GM12878 (cell line): Measurements from ENCODE around the gene WNT5B. TPM values are rescaled to one million over a fixed set of nuclear protein-coding genes. Genes with fewer than 3 reads are reported as not detected.

ENCODE experiments used
- ATF7 ChIP-seq: fragments of 450-650 bp; IDR thresholded peaks from 2 replicates; pipeline ENCODE4 v1.6.1; 2016; ENCODE audit warnings: low read depth, mild to moderate bottlenecking
- CBFB ChIP-seq: IDR thresholded peaks from 2 replicates; pipeline ENCODE4 v1.6.1; 2016; ENCODE audit warnings: antibody characterized with exemption, low read depth
- CREM ChIP-seq: IDR thresholded peaks from 2 replicates; pipeline ENCODE4 v1.6.1; 2014; ENCODE audit warnings: antibody characterized with exemption, low read depth
- EED ChIP-seq: sonication (generic); IDR thresholded peaks from 2 replicates; pipeline ENCODE4 v1.6.1; 2016; ENCODE audit warnings: antibody characterized with exemption, low read depth
- ESRRA ChIP-seq: IDR thresholded peaks from 2 replicates; pipeline ENCODE4 v1.6.1; 2012; ENCODE audit warnings: mild to moderate bottlenecking, low read length, improper control_type of control experiment
- HDGF ChIP-seq: fragments of 450-650 bp; IDR thresholded peaks from 2 replicates; pipeline ENCODE4 v1.6.1; 2016; ENCODE audit warnings: antibody characterized with exemption
- KDM1A ChIP-seq: fragments of 200-600 bp; sonication (generic); IDR thresholded peaks from 2 replicates; pipeline ENCODE4 v1.6.1; 2016; ENCODE audit warnings: borderline replicate concordance
- LARP7 ChIP-seq: fragments of 450-650 bp; IDR thresholded peaks from 2 replicates; pipeline ENCODE4 v1.6.1; 2017; ENCODE audit warnings: mild to moderate bottlenecking
- MEF2A ChIP-seq: IDR thresholded peaks from 2 replicates; pipeline ENCODE4 v1.6.1; 2011; ENCODE audit warnings: low read depth, mild to moderate bottlenecking, low read length, moderate library complexity; ENCODE audit not compliant: insufficient read depth
- MTA2 ChIP-seq: fragments of 450-650 bp; IDR thresholded peaks from 2 replicates; pipeline ENCODE4 v1.6.1; 2016; ENCODE audit warnings: low read depth, mild to moderate bottlenecking, moderate library complexity
- MTA3 ChIP-seq: IDR thresholded peaks from 2 replicates; pipeline ENCODE4 v1.6.1; 2012; ENCODE audit warnings: low read length, inconsistent platforms, borderline replicate concordance
- NBN ChIP-seq: fragments of 450-650 bp; IDR thresholded peaks from 2 replicates; pipeline ENCODE4 v1.6.1; 2016
- RELA ChIP-seq: fragments of 450-650 bp; IDR thresholded peaks from 2 replicates; pipeline ENCODE4 v1.8.0; 2014; ENCODE audit warnings: borderline replicate concordance; ENCODE audit not compliant: partially characterized antibody
- SIN3A ChIP-seq: IDR thresholded peaks from 2 replicates; pipeline ENCODE4 v1.6.1; 2012; ENCODE audit warnings: low read depth, low read length, improper control_type of control experiment
- SMARCA5 ChIP-seq: fragments of 450-650 bp; IDR thresholded peaks from 2 replicates; pipeline ENCODE4 v1.6.1; 2017; ENCODE audit warnings: mild to moderate bottlenecking
- SMC3 ChIP-seq: IDR thresholded peaks from 2 replicates; pipeline ENCODE4 v1.6.1; 2011; ENCODE audit warnings: low read length, improper control_type of control experiment, borderline replicate concordance
- TCF12 ChIP-seq: IDR thresholded peaks from 2 replicates; pipeline ENCODE4 v1.6.1; 2011; ENCODE audit warnings: low read depth, mild to moderate bottlenecking, low read length
- YBX1 ChIP-seq: fragments of 450-650 bp; IDR thresholded peaks from 2 replicates; pipeline ENCODE4 v1.6.1; 2016; ENCODE audit warnings: antibody characterized with exemption
- polyA plus RNA-seq, 11 experiments: library from polyadenylated mRNA; depleted of rRNA in 4 of 11; unstranded in 6 of 11; stranded (reverse) in 5 of 11; fragments of >200 nt; fragmentation: Nextera tagmentation in 4 of 11; fragmentation: Illumina TruSeq in 1 of 11; extraction: Ambion mirVana in 4 of 11; extraction: Trizol in 1 of 11; gene quantifications; 1 replicate in 1 of 11; 2 replicates in 10 of 11; pipeline versions ENCODE4 v1.2.1 to v1.2.3, GENCODE V29; 2011 to 2016; ENCODE audit warnings: inconsistent platforms in 2 of 11, missing spikeins in 2 of 11, low read depth in 1 of 11
- total RNA-seq, 4 experiments: library from RNA; depleted of rRNA in 3 of 4; stranded (reverse); fragments of >200 nt in 3 of 4; fragmentation: Illumina TruSeq in 1 of 4; extraction: Trizol in 1 of 4; gene quantifications; 2 replicates each; pipeline versions ENCODE4 v1.2.1 to v1.2.3, GENCODE V29; 2013 to 2021
- TF ChIP-seq, protein P1 (sequence below): fragments of 450-650 bp; IDR thresholded peaks from 2 replicates; pipeline ENCODE4 v1.6.1; 2016; ENCODE audit warnings: mild to moderate bottlenecking, moderate library complexity, borderline replicate concordance
- TF ChIP-seq, protein P2 (sequence below): fragments of 450-650 bp; IDR thresholded peaks from 2 replicates; pipeline ENCODE4 v1.6.1; 2017; ENCODE audit warnings: mild to moderate bottlenecking, low read depth, inconsistent platforms; ENCODE audit not compliant: poor library complexity, severe bottlenecking
- TF ChIP-seq, protein P3 (sequence below), 3 experiments: IDR thresholded peaks in 2 of 3; conservative IDR thresholded peaks in 1 of 3; 2 replicates each; pipeline ENCODE4 v1.5.1; 2011; ENCODE audit warnings: low read depth in 3 of 3, low read length in 3 of 3, mild to moderate bottlenecking in 3 of 3, control low read depth in 2 of 3, moderate library complexity in 2 of 3, inconsistent platforms in 1 of 3, mixed read lengths in 1 of 3; ENCODE audit not compliant: control insufficient read depth in 2 of 3, insufficient read depth in 1 of 3; ENCODE audit errors: extremely low read depth in 1 of 3
- TF ChIP-seq, protein P4 (sequence below): fragments of 450-650 bp; IDR thresholded peaks from 2 replicates; pipeline ENCODE4 v1.6.1; 2016; ENCODE audit warnings: mild to moderate bottlenecking

WNT5B gene
- total and polyA plus RNA-seq, 10 of the 15 experiments (the other 5 are each of a cell fraction or from before 2014, with no cell fraction given), result 0.45 to 18.3 (median 5.4) TPM

DNA sequence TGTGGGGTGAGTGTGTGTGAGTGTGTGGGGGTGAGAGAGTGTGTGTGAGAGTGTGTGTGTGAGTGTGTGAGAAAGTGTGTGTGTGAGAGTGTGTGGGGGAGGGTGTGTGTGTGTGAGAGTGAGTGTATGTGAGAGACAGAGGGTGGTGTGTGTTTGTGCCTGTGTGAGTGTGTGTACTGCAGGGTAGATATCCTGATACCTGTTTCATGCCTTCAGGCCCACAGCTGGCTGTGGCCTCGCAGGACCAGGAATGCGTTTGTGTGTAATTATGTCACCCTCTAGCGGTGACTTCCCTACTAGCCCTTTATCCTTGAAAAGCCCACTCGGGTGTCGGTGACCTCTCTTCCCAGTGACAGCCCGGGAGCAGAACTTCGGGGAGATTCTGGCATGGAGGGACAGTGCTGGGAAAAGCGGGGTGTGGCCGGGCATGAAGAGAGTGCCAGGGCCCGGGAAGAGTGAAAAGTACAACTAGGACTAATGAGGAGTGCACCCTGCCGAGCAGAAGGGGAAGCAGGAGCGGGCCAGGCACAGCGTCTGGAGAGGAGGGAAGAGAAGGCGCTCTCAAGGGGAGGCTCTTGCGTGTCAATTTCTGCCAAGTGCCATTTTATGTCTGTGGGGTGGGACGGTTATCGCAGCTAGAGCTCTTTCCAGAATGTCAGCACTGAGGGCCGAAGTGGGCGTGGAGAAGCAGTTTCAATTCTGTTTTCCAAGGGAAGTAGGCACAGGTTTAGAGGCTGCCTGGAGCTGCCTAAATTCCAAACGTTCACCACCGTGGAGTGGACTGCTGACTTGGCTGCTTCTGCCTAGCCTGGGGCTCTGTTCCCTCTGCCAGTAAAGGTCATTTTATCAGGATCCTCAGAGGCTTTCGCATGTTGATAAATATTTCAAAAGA is 23.7 kb upstream of the WNT5B start (continued):
- TF ChIP-seq, protein P1, sequence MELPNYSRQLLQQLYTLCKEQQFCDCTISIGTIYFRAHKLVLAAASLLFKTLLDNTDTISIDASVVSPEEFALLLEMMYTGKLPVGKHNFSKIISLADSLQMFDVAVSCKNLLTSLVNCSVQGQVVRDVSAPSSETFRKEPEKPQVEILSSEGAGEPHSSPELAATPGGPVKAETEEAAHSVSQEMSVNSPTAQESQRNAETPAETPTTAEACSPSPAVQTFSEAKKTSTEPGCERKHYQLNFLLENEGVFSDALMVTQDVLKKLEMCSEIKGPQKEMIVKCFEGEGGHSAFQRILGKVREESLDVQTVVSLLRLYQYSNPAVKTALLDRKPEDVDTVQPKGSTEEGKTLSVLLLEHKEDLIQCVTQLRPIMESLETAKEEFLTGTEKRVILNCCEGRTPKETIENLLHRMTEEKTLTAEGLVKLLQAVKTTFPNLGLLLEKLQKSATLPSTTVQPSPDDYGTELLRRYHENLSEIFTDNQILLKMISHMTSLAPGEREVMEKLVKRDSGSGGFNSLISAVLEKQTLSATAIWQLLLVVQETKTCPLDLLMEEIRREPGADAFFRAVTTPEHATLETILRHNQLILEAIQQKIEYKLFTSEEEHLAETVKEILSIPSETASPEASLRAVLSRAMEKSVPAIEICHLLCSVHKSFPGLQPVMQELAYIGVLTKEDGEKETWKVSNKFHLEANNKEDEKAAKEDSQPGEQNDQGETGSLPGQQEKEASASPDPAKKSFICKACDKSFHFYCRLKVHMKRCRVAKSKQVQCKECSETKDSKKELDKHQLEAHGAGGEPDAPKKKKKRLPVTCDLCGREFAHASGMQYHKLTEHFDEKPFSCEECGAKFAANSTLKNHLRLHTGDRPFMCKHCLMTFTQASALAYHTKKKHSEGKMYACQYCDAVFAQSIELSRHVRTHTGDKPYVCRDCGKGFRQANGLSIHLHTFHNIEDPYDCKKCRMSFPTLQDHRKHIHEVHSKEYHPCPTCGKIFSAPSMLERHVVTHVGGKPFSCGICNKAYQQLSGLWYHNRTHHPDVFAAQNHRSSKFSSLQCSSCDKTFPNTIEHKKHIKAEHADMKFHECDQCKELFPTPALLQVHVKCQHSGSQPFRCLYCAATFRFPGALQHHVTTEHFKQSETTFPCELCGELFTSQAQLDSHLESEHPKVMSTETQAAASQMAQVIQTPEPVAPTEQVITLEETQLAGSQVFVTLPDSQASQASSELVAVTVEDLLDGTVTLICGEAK, result no peak
- TF ChIP-seq TCF12 (peak; percentile 83), CREM (no peak), ESRRA (no peak), SIN3A (no peak), SMARCA5 (peak; percentile 19; the same call in 1 of the 2 replicates), RELA (peak; percentile 14), MTA3 (peak; percentile 23; the same call in 1 of the 2 replicates), NBN (peak; percentile 98), KDM1A (no peak), LARP7 (no peak), EED (peak; percentile 77), CBFB (no peak), SMC3 (peak; percentile 63; the same call in 1 of the 2 replicates), YBX1 (no peak), MEF2A (no peak), HDGF (peak; percentile 99), ATF7 (peak; percentile 59; the same call in 1 of the 2 replicates), MTA2 (peak; percentile 21; the same call in 1 of the 2 replicates)
- TF ChIP-seq, protein P2, sequence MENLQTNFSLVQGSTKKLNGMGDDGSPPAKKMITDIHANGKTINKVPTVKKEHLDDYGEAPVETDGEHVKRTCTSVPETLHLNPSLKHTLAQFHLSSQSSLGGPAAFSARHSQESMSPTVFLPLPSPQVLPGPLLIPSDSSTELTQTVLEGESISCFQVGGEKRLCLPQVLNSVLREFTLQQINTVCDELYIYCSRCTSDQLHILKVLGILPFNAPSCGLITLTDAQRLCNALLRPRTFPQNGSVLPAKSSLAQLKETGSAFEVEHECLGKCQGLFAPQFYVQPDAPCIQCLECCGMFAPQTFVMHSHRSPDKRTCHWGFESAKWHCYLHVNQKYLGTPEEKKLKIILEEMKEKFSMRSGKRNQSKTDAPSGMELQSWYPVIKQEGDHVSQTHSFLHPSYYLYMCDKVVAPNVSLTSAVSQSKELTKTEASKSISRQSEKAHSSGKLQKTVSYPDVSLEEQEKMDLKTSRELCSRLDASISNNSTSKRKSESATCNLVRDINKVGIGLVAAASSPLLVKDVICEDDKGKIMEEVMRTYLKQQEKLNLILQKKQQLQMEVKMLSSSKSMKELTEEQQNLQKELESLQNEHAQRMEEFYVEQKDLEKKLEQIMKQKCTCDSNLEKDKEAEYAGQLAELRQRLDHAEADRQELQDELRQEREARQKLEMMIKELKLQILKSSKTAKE, result peak; percentile 17
- TF ChIP-seq, protein P3, sequence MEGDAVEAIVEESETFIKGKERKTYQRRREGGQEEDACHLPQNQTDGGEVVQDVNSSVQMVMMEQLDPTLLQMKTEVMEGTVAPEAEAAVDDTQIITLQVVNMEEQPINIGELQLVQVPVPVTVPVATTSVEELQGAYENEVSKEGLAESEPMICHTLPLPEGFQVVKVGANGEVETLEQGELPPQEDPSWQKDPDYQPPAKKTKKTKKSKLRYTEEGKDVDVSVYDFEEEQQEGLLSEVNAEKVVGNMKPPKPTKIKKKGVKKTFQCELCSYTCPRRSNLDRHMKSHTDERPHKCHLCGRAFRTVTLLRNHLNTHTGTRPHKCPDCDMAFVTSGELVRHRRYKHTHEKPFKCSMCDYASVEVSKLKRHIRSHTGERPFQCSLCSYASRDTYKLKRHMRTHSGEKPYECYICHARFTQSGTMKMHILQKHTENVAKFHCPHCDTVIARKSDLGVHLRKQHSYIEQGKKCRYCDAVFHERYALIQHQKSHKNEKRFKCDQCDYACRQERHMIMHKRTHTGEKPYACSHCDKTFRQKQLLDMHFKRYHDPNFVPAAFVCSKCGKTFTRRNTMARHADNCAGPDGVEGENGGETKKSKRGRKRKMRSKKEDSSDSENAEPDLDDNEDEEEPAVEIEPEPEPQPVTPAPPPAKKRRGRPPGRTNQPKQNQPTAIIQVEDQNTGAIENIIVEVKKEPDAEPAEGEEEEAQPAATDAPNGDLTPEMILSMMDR (IDR thresholded peaks at IDR 0.05 in 2 of 3, conservative IDR thresholded peaks at IDR 0.05 in 1 of 3; ENCODE audit: control insufficient read depth in 2 of 3, extremely low read depth in 1 of 3, insufficient read depth in 1 of 3, low read depth in 3 of 3, low read length in 3 of 3), result peak; percentile 75 to 93 (median 79)
- TF ChIP-seq, protein P4, sequence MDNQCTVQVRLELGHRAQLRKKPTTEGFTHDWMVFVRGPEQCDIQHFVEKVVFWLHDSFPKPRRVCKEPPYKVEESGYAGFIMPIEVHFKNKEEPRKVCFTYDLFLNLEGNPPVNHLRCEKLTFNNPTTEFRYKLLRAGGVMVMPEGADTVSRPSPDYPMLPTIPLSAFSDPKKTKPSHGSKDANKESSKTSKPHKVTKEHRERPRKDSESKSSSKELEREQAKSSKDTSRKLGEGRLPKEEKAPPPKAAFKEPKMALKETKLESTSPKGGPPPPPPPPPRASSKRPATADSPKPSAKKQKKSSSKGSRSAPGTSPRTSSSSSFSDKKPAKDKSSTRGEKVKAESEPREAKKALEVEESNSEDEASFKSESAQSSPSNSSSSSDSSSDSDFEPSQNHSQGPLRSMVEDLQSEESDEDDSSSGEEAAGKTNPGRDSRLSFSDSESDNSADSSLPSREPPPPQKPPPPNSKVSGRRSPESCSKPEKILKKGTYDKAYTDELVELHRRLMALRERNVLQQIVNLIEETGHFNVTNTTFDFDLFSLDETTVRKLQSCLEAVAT, result peak; percentile 52
